Activated CD4-positive, alpha-beta T cell treated with anti-CD3 and anti-CD28 coated beads, Interleukin-2, Interleukin-4, amounts not matched to agents 100 ng/mL and 50 ng/mL, durations not matched to agents 16 hours and 8 hours (primary cell): ENCODE results near the gene LHCGR.
"Not testable (repeated sequence)": the region's sequence is repeated elsewhere in the genome, so short reads cannot be mapped to it uniquely, and the experiment has no call there.

Experiments
- DNase-seq: peaks from one replicate; pipeline ENCODE4 v3.0.0-alpha.2; 2020; ENCODE audit warnings: low spot score

LHCGR gene

DNA sequence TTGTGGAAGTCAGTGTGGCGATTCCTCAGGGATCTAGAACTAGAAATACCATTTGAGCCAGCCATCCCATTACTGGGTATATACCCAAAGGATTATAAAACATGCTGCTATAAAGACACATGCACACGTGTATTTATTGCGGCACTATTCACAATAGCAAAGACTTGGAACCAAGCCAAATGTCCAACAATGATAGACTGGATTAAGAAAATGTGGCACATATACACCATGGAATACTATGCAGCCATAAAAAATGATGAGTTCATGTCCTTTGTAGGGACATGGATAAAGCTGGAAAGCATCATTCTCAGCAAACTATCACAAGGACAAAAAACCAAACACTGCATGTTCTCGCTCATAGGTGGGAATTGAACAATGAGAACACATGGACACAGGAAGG, 16.3 kb downstream of the LHCGR start:
- not testable (repeated sequence) for DNase-seq

DNA sequence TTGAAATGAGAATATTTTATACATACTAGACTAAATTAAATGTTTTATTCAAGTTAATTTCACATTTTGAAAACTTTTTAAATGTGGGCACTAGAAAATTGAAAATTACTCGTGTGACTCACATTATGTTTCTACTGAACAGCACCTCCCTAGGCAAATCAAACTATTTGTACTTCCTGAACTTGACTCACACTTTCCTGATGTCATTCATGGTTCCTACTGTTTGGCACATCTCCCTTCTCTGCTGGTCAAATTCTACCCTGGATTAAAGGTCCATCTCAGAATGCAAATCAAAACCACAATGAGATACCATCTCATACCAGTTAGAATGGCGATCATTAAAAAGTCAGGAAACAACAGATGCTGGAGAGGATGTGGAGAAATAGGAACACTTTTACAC, 16.7 kb downstream of the LHCGR start:
- DNase-seq, result no peak

DNA sequence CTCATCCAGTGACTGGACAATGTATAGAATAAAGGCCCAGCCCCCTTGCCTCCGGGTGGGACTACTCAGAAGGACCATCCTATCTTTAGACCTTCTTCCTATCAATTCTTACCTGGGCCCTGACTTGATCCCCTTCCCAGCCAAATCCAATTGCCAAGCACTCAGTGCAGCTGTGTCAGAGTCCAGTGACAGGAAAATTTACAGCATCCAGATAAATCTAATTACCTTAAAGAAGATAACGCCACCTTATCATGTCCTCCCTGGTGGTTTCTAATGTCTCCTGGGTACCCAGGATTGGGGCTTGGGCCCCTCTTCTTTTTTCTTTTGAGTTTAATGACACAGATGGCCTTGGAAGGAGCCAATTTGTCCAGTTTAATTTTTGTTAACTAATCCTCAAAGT, 19.3 kb downstream of the LHCGR start:
- no peak for DNase-seq

DNA sequence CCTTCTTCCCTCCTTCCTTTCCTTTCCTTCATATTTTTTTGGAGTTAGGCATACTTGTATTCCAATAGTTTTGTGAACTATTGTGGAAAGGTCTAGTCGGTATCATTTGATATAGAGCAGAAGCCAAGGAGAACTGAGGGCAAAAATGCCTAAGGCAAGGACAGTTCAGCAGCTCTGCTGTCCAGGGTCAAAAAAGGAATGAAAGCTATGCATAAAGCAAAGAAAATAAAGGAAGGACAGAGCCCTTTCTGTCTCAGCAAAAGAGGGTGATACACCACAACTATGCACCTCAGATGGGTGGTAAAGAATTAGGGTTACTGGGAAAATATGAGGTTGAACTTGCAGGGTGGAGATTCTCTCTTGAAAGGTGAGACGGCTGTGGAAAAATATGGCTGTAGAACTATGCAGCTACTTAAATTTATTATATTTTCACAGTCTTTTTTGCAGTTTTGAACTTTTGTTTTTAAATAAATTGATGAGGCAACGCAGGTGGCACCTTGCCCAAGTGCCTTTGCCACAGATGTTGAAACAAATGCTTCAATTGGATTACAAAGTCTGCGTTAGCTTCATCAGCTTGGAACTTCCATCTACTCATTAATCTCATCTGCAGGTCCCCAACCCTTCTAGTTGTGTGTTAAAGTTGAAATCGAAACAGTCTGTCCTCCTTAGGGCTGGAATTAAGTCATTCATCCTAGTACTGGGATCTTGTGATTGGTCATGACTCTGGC, 20.8 kb downstream of the LHCGR start:
- no peak for DNase-seq

DNA sequence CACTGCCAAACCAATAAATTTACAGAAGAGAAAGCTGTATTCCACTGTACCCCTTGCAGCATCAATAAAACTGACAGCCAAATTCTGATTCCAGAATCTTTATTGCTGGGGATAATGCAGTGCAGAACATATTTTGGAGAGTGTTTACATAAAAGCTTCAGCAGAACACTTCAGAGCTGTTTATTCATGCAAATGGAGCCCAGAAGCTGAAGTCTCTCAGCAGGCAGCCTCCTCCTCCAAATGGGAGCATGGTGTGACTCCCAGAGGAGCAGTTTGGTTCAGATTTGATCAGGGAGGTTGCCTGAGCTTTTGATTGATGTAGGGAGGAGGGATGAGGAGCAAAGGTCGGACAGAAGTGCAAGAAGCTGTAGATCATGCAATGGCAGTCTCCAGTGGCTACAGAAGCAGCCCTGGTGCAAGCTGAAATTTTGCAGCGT, 22.4 kb downstream of the LHCGR start:
- no peak for DNase-seq

DNA sequence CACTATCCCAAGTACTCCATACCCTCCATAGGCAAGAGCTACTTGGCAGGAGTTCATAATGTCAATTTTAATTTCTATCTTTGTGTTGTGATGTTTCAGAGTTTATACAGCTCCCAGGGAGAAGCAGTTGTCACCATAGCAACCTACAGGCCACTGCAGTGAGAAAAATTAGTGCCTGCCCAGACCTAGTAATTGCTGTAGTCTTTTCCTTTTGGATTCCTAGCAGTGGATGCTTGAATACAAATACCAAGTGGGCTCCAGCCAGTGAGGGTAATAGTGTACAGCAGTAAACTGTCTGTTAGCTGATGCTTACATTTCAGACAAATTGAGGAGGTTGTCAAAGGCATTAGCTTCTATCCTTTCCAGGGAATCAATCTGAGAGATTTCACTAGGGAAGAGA, 26.7 kb downstream of the LHCGR start:
- no peak for DNase-seq

DNA sequence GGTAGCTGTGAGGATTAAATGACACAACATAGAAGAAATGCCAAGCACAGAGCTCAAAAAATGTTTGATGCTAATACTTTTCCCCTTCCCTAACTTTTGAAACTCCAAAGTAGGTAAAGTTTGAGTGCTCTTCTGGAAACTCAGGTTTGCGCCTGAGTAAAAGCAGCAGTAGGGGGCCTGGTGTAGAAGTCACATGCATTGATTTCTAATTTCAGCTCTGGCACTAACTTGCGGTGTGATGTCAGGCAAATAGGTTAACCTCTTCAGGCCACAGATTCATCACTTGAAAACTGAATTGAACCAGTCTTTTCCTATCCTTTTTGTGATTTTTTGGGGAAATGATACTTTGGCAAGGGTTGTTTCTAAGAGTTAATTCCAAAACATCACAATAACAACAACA, 27.2 kb downstream of the LHCGR start:
- no peak for DNase-seq

DNA sequence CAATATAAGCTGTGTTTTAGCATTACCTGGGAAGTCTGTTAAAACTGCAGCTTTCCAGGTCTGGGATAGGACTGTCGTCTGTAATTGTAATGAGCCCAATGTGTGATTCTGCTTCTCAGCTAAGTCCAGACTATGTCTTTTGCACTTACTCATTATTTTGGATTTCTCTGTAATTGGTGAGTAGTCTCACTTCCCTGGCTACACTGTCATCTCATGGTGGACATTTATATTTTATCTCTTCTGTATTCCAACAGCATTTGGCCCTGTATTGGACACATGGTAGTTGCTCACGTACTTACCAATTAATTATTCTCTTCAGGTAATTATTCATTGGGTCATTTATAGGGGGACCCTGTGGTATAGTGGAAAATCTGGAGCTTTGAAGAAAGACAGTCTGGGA, 28.0 kb downstream of the LHCGR start:
- no peak for DNase-seq

DNA sequence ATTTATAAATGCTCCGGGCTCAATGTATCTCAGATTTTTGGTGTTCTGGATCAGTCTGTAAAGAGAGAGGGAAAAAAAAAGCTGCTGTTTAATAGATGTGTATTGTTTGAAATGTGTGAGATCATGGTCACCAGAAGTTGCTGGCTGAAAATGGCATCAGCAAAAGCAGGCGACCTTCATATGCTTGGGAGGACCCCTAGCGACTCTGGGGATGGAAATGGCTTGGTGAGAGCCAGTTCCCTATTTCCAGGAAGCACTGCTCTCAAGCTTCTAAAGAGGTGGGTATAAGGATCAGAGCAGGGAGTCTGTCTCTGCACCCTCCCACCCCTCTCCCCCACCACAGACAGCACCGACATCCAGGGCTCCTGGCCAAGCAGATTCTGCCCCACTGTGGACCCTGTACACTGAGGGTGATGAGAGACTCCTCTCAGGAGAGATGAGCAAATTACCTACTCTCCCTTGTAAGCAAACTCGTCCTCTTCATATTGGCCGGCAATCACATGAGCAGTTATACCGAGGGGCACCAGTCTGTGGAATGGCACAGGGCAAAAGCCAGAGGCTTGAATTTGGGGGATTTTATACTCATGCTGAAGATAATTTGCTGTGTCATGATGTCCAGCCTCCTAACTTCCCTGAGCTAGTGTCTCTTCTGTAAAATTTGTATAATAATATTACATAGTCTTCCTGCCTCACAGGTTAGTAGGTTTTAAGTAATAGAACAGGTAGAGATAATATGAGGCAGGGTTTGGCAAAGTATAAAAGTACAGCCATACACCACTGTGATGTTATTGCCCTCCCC, 29.6 kb downstream of the LHCGR start:
- DNase-seq, result no peak

DNA sequence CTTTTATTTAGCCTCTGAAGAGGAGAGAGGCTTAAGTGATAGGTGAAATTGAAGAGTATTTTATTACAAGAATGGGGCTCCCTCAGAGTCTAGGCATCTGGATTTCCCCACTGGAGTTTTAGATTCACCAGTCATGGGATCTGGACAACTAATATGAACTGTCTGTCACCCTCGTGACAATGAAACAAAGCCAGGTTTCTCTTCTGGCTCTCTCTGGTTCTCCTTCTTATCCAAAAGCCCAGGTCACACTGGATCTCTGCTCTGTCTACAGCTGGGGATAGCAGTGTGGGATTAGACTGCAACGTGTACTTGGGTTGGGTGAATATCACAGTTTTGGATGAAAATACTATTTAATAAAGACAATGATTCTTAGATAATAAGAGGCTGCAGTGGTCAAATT, 31.2 kb downstream of the LHCGR start:
- DNase-seq, result no peak

DNA sequence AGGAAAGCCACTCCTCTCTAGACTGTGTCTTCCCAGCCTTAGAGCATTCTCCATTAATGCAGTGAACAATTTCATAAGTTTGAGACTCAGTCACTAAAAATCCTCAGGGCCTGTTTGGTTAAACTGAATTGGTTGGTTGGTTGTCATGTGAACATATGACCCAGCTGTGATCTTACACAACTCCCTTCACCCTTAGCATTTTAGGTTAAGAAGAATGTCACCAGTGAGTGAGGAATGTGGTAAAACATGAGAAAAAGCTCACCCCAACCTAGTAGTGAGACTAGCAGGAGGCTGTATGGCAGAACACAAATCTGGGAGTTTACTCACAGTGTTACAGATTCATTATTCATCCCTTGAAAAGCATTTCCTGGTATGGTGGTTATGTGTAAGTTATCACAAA, 32.4 kb downstream of the LHCGR start:
- DNase-seq, result no peak

DNA sequence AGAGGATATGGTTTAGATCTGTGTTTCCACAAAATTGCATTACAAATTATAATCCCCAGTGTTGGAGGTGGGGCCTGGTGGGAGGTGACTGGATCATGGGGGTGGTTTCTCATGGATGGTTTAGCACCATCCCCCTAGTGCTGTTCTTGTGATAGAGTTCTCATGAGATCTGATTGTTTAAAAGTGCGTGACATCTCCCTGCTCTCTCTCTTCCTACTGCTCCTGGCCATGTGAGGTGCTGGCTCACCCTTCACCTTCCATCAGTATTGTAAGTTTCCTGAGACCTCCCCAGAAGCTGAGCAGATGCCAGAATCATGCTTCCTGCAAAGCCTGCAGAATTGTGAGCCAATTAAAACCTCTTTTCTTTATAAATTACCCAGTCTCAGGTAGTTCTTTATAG, 33.1 kb downstream of the LHCGR start:
- no peak for DNase-seq

DNA sequence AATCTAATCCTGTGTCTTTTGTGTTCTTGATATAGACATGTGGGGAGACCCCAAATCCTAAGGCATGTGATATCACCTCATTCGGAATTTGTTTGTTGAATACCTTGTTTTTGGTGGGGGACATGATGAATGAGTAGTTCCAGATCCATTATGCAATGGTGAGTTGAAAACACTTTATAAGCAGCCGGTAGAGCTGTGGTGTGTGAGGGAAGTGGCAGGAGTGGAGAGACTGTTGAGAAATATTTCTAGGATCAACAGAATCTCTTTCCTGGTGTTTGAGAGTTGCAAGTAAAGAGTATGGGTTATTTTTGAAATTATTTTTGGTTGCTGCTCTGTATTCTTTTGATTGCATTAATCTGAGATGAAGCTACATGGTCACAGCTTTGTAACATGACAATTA, 34.4 kb downstream of the LHCGR start:
- DNase-seq, result no peak

DNA sequence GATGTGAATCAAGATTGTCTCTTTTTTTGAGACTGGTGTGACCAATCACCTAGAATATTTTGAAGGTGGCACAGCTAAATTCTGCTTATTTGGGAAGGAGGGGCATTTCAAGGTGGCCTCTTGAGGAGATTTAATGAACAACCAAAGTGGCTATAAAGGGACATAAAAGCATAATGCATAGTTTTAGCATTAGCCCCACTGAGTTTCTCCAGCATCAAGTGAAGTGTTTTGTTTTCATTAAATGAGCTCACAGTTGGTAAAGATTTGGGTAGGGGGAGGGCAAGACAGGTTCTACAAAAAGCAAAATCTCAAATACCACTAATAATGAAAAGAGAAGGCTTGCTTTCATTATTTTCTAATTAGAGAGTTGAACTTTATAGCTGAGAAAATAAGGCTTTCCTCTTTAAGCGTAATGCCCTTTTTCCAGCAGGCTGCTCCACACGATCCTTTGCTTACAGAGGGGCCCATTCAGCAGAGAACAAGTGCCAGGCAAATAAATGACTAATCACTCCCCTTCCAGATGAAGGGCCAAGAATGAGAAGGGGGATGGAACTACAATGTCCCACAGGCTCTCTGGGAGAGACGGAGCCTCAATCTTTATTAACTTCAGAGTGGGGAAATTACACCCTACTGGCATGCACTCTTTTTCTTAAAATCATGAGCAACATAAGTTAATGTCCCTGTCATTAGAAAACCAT, 35.9 kb downstream of the LHCGR start:
- DNase-seq, result no peak

DNA sequence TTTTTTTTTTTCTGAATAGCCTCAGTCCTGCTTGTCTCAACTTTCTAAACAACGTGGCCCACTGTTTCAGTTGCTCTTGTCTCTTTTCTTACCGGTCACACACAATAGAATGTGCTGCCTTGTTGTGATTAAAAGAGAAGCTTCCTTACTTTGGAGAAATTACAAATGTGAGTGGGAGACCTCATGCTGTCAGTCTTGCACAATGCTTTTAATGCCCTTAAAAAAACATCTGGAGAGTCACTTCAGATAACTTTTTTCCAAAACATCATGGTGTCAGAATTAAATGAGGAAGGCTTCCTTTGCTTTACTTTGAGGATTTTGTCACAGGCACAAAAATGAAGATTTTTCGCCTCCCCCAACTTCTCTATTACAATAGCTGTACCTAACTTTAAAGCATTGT, 37.7 kb downstream of the LHCGR start:
- no peak for DNase-seq

DNA sequence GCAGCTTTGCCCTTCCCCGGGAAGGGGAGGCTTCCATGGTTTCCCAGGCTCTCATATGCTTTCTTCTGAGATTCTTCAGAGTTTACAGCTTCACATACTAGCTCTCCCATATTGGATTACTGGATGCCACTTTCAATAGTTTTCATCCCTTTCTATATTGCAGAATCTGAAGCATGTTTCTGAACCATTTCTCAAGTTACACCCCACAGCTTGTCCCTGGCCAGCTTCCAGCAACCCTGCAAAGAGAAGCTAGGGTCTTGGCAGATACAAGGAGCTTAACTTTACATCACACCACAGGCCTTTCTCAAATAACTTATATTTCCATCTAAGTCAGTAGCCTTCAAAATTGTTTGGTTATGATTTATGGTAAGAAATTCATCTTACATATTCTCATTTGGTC, 39.6 kb downstream of the LHCGR start:
- DNase-seq, result no peak

DNA sequence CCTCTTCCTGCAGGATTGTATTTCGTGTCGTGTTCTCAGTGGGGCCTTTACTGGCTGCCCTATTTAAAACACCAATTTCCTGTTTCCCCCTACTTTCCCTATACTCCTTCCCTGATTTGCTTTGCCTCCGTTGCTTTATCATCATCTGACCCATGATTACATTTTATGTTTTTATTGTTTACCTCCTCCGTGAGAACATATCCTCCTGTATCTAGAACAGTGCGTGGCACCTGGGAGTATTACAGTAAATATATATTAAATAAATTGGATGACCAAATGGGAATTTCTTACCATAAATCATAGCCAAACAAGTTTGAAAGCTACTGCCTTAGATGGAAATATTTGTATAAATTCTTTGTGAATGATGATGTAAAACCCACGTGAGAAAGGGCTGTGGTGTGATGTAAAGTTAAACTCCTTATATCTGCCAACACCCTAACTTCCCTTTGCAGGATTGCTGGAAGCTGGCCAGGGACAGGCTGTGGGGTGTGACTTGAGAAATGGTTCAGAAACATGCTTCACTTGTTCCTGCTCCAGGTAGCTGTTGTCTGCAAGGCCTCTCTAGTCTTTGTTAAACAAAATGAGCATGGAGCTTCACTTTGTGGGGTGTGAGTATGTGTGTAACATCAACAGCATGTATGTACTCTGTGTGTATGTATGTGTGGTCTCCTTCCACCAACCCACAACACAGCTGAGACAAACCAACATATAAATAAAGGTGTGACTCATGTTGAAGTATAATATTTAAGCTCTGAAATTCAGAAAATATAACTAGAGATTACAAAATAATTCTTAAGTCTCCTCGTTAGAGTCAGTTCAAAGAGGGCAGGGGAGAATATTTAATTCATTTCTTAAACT, 40.3 kb downstream of the LHCGR start:
- DNase-seq, result no peak

DNA sequence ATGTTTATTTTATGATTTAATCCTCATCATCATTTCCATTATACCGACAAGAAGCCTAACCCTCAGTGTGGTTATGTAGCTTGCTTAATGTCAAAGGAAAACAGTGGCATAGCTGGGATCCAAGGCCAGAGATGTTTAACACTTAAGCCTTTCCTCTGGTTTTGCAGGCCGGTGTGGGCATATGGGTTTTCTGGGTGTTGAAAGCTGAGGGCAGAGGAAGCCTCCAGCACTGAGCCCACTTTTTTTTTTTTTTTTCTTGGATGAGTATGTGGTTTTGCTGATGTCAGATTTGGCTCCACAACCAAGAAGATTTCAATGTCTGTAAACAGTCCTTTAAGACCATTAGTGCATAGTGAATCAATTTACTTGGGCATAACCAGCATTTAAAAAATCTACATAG, 41.3 kb downstream of the LHCGR start:
- no peak for DNase-seq

DNA sequence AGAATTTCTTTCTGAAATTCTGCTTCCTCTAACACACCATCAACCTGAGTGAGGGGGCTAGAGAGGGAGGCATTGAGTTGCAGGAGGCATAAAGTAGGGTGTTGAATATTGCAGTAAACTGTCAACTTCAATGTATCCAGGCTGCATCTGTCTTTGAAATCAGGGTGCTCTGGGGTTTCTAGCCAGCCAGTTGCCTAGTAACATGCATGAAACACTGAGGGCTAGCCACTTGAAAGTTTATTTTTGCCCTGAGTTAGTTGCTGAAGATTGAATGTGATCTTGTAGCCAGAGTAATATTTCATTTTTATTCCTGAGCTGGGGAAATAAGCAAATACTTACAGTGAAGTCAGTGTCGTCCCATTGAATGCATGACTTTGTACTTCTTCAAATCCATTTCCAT, 41.9 kb downstream of the LHCGR start:
- no peak for DNase-seq

DNA sequence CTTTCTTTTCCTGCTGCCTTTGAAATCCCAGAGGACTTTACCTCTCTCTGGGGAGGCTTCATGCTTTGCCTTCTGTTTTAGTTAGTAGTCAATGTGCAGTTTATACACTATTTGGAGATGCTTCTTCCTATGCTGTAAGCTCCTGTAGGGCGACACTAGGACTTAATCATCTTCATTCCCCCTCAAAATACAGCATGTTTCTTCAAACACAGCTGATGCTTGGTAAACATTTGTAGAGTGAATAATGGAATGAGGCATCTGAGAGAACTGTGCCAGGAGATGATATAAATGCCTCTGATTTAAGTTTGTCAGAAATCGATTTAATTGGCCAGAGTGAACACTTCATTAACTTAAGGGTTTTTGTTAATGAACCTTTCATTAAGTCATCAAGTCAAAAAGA, 43.4 kb downstream of the LHCGR start:
- no peak for DNase-seq

DNA sequence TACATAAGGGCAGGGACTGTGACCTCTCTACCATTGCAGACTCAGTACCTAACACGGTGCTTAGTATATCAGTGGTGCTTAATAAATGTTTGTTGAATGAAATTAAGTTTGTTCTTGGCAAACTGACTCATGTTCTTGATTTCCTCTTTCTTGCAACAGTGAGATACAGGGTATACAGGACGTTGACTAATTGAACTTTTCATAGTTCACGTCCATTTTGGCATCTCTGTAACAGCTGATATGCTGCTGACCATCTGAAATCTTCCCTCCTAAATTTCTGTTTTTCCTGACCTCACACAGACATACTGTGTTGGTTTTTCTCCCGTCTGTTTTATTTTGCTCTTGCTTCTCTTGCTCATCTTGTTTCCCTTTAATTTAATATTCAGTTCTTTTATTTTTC, 44.2 kb downstream of the LHCGR start:
- no peak for DNase-seq
